ENCODE measurements around the gene ATP13A4.
"Not testable (repeated sequence)": the region's sequence is repeated elsewhere in the genome, so short reads cannot be mapped to it uniquely, and the experiment has no call there.

Gene ATP13A4

GRCh38 chr3:193556841-193557240, 2.1 kb upstream of the ATP13A4 start:
- DNase-seq: no peak

GRCh38 chr3:193553586-193553985, 1.1 kb downstream of the ATP13A4 start:
- no peak for DNase-seq

GRCh38 chr3:193552923-193553322, 1.8 kb downstream of the ATP13A4 start:
- DNase-seq: no peak

GRCh38 chr3:193548406-193548805, 6.3 kb downstream of the ATP13A4 start:
- no peak for DNase-seq

- no peak for DNase-seq
Observed at GRCh38 chr3:193546129-193546528, 8.6 kb downstream of the ATP13A4 start.

GRCh38 chr3:193545304-193545703, 9.4 kb downstream of the ATP13A4 start:
- DNase-seq: no peak

- no peak for DNase-seq
Observed at GRCh38 chr3:193544289-193544688, 10.4 kb downstream of the ATP13A4 start.

- DNase-seq: no peak
Observed at GRCh38 chr3:193530231-193531165, 24.2 kb downstream of the ATP13A4 start.

- DNase-seq: not testable (repeated sequence)
Observed at GRCh38 chr3:193526085-193526484, 28.6 kb downstream of the ATP13A4 start.

GRCh38 chr3:193522473-193522872, 32.2 kb downstream of the ATP13A4 start:
- DNase-seq: no peak

- DNase-seq: no peak
Observed at GRCh38 chr3:193520738-193521137, 34.0 kb downstream of the ATP13A4 start.

- DNase-seq: no peak
Observed at GRCh38 chr3:193515966-193516365, 38.7 kb downstream of the ATP13A4 start.

- DNase-seq: no peak
Observed at GRCh38 chr3:193510154-193510553, 44.5 kb downstream of the ATP13A4 start.

GRCh38 chr3:193509103-193509965, 45.4 kb downstream of the ATP13A4 start:
- DNase-seq: no peak

GRCh38 chr3:193508108-193508507, 46.6 kb downstream of the ATP13A4 start:
- no peak for DNase-seq

GRCh38 chr3:193507566-193507965, 47.1 kb downstream of the ATP13A4 start:
- DNase-seq: no peak

- DNase-seq: no peak
Observed at GRCh38 chr3:193506921-193507320, 47.8 kb downstream of the ATP13A4 start.

- no peak for DNase-seq
Observed at GRCh38 chr3:193502871-193503270, 51.8 kb downstream of the ATP13A4 start.

GRCh38 chr3:193499801-193500485, 54.8 kb downstream of the ATP13A4 start:
- no peak for DNase-seq

GRCh38 chr3:193499136-193499770, 55.4 kb downstream of the ATP13A4 start:
- peak; percentile 51 for DNase-seq

- DNase-seq: peak; percentile 60
Observed at GRCh38 chr3:193498215-193498614, 56.5 kb downstream of the ATP13A4 start.

- no peak for DNase-seq
Observed at GRCh38 chr3:193496658-193497057, 58.0 kb downstream of the ATP13A4 start.

- DNase-seq: no peak
Observed at GRCh38 chr3:193491026-193491425, 63.7 kb downstream of the ATP13A4 start.
